Osteocyte (in vitro differentiated cells): ENCODE results near the gene ZNF148. TPM values are rescaled to one million over a fixed set of nuclear protein-coding genes. Genes with fewer than 3 reads are reported as not detected.

Experiments used
- DNase-seq: peaks from one replicate; pipeline ENCODE4 v3.0.0; 2021; ENCODE audit warnings: mixed read lengths; ENCODE audit not compliant: unreplicated experiment; ENCODE audit errors: extremely low spot score
- H3K27ac Mint-ChIP-seq: one replicate; pipeline ENCODE4 v1.8.0; 2021; ENCODE audit warnings: mild to moderate bottlenecking, mixed read lengths; ENCODE audit not compliant: unreplicated experiment
- H3K27me3 Mint-ChIP-seq: one replicate; pipeline ENCODE4 v1.8.0; 2021; ENCODE audit warnings: mixed read lengths; ENCODE audit not compliant: unreplicated experiment
- H3K36me3 Mint-ChIP-seq: one replicate; pipeline ENCODE4 v1.8.0; 2021; ENCODE audit warnings: mixed read lengths; ENCODE audit not compliant: unreplicated experiment
- H3K4me1 Mint-ChIP-seq: one replicate; pipeline ENCODE4 v1.8.0; 2021; ENCODE audit warnings: mixed read lengths; ENCODE audit not compliant: unreplicated experiment
- H3K4me3 Mint-ChIP-seq: one replicate; pipeline ENCODE4 v1.8.0; 2021; ENCODE audit warnings: mild to moderate bottlenecking, moderate library complexity, mixed read lengths; ENCODE audit not compliant: unreplicated experiment
- H3K9me3 Mint-ChIP-seq: one replicate; pipeline ENCODE4 v1.8.0; 2021; ENCODE audit warnings: mixed read lengths; ENCODE audit not compliant: unreplicated experiment
- CTCF ChIP-seq: fragments of 200-600 bp; sonication (generic); IDR thresholded peaks from 2 replicates; pipeline ENCODE4 v1.5.0; 2021; ENCODE audit warnings: antibody characterized with exemption, mild to moderate bottlenecking, moderate library complexity
- total RNA-seq: library from RNA; stranded (reverse); gene quantifications from 2 replicates; pipeline ENCODE4 v1.2.1, GENCODE V29; 2021

Gene ZNF148
- total RNA-seq, 1 donor from 2014 or later = 46.2 TPM

- TF ChIP-seq CTCF = no peak
- no peak for DNase-seq
- Mint-ChIP-seq H3K9me3 (no peaks in the 10 kb centered on the region), H3K4me3 (no peak overlapping the region), H3K27me3 (no peaks in the 10 kb centered on the region), H3K4me1 (peaks cover 7% of the 10 kb centered on the region), H3K36me3 (no peaks in the 10 kb centered on the region), H3K27ac (no peak overlapping the region)
These were observed 195.3 kb downstream of the ZNF148 start for GRCh38 chr3:125179884-125180240.

GRCh38 chr3:125179143-125179883, 195.8 kb downstream of the ZNF148 start:
- Mint-ChIP-seq H3K9me3 (peaks cover 2% of the 10 kb centered on the region), H3K4me1 (peaks cover 5% of the 10 kb centered on the region), H3K4me3 (no peak overlapping the region), H3K27me3 (no peaks in the 10 kb centered on the region), H3K27ac (no peak overlapping the region), H3K36me3 (no peaks in the 10 kb centered on the region)
- TF ChIP-seq CTCF = no peak
- DNase-seq = no peak

GRCh38 chr3:125177746-125178145, 197.4 kb downstream of the ZNF148 start:
- Mint-ChIP-seq H3K9me3 (peaks cover 11% of the 10 kb centered on the region), H3K27me3 (no peaks in the 10 kb centered on the region), H3K4me1 (peaks cover 5% of the 10 kb centered on the region), H3K27ac (no peak overlapping the region), H3K4me3 (no peak overlapping the region), H3K36me3 (no peaks in the 10 kb centered on the region)
- DNase-seq = no peak
- TF ChIP-seq CTCF = no peak

Other genes starting within 250 kb of the ZNF148 start
- 2.0 and 3.0 TPM in 2 replicates for gene SLC12A8, start 162.6 kb downstream of the ZNF148 start, total RNA-seq
- 50.9 and 54.4 TPM in 2 replicates for gene SNX4, start 144.9 kb upstream of the ZNF148 start, total RNA-seq
- gene OSBPL11, start 220.2 kb upstream of the ZNF148 start, total RNA-seq = 14.0 and 14.4 TPM in 2 replicates